ENCODE measurements around the gene NACC2.

- no peak for TF ChIP-seq POLR2A (IDR thresholded peaks at IDR 0.05; ENCODE audit: low read depth)
- TF ChIP-seq CTCF (IDR thresholded peaks at IDR 0.05): no peak
- TF ChIP-seq POLR2AphosphoS5 (IDR thresholded peaks at IDR 0.05): no peak
- no peak for TF ChIP-seq EP300 (IDR thresholded peaks at IDR 0.05)
Observed at GRCh38 chr9:135985459-135985774, 109.7 kb downstream of the NACC2 start.

Measured in esophagus muscularis mucosa (tissue), 4 donors.